ENCODE results near the gene UGT2B17. TPM values are rescaled to one million over a fixed set of nuclear protein-coding genes. Genes with fewer than 3 reads are reported as not detected.
"Not testable (repeated sequence)": the region's sequence is repeated elsewhere in the genome, so short reads cannot be mapped to it uniquely, and the experiment has no call there.

The UGT2B17 gene
- total and polyA plus RNA-seq, 2 of the 4 experiments (the other 2 are of a cell fraction), result not detected

DNA sequence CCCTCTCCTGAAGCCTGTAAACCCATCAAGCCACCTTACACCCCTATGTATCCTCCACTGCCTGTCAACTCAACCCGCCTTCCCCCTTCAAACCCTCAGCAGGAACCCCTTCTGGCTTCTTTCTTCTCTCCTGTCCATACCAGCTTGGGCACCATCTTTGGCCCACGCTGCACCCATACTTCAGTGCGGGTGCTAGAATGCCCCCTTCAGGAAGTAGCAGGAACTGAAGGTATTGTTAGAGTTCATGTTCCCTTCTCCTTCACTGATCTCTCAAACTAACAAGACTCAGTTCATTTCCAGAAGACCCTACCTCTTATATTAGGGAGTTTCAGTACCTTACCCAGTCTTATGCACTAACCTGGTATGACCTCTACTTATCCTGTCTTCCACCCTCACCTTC lies 1.5 kb upstream of the UGT2B17 start:
- TF ChIP-seq, protein P1, sequence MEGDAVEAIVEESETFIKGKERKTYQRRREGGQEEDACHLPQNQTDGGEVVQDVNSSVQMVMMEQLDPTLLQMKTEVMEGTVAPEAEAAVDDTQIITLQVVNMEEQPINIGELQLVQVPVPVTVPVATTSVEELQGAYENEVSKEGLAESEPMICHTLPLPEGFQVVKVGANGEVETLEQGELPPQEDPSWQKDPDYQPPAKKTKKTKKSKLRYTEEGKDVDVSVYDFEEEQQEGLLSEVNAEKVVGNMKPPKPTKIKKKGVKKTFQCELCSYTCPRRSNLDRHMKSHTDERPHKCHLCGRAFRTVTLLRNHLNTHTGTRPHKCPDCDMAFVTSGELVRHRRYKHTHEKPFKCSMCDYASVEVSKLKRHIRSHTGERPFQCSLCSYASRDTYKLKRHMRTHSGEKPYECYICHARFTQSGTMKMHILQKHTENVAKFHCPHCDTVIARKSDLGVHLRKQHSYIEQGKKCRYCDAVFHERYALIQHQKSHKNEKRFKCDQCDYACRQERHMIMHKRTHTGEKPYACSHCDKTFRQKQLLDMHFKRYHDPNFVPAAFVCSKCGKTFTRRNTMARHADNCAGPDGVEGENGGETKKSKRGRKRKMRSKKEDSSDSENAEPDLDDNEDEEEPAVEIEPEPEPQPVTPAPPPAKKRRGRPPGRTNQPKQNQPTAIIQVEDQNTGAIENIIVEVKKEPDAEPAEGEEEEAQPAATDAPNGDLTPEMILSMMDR (conservative IDR thresholded peaks at IDR 0.05; ENCODE audit: low read depth, low read length), result no peak
- no peak for TF ChIP-seq BHLHE40 (IDR thresholded peaks at IDR 0.05; ENCODE audit: low read depth, low read length)
- no peak for TF ChIP-seq FOS (IDR thresholded peaks at IDR 0.05; ENCODE audit: low read depth, low read length)
- TF ChIP-seq RCOR1 (IDR thresholded peaks at IDR 0.05; ENCODE audit: insufficient replicate concordance, low read length), result no peak
- TF ChIP-seq NFE2L2 (IDR thresholded peaks at IDR 0.05; ENCODE audit: low read depth, low read length), result no peak
- H2BK120ac ChIP-seq (ENCODE audit: low read depth, low read length), result no peak overlapping the region
- no peak overlapping the region for H3K4me3 ChIP-seq (ENCODE audit: insufficient read depth, low read depth, low read length)
- H3K14ac ChIP-seq (replicated peaks; ENCODE audit: low read depth, low read length), result no peak overlapping the region
- H3K4me1 ChIP-seq (ENCODE audit: control insufficient read depth, insufficient read depth, low read length), result no peaks in the 10 kb centered on the region
- H2AK9ac ChIP-seq (replicated peaks; ENCODE audit: low read depth, low read length, poor library complexity), result no peak overlapping the region
- H2AK5ac ChIP-seq (ENCODE audit: low read depth, low read length), result no peak overlapping the region
- no peak overlapping the region for H3K4ac ChIP-seq (ENCODE audit: low read depth, low read length)
- dilution Hi-C loops (cut with HindIII; ENCODE audit: low sequenced_read_pairs, unreplicated experiment), result no loop called here
- no peak overlapping the region for H3K9ac ChIP-seq (ENCODE audit: low read depth, low read length)
- in situ Hi-C loops (cut with MboI; ENCODE audit: low sequenced_read_pairs), result no loop called here
- no peak overlapping the region for H4K5ac ChIP-seq (ENCODE audit: low read depth, low read length)
- intact Hi-C loops (cut with micrococcal nuclease), result no loop called here
- no peaks in the 10 kb centered on the region for H3K9me3 ChIP-seq (ENCODE audit: control insufficient read depth, insufficient read depth, low read length)
- H3K79me1 ChIP-seq (ENCODE audit: low read depth in 1 of 2, low read length in 2 of 2), result no peaks in the 10 kb centered on the region
- ATAC-seq (ENCODE audit: low read depth) (no peak), DNase-seq (no peak)
- no peaks in the 10 kb centered on the region for H3K9me1 ChIP-seq (ENCODE audit: insufficient read depth, low read length)
- H4K91ac ChIP-seq (ENCODE audit: insufficient read depth, low read depth, low read length), result no peak overlapping the region
- no peak overlapping the region for H2BK5ac ChIP-seq (ENCODE audit: low read depth, low read length, poor library complexity, severe bottlenecking)
- no peak overlapping the region for H3K27ac ChIP-seq (ENCODE audit: insufficient read depth, low read length)
- CTCF ChIA-PET, result no interaction called here
- no peaks in the 10 kb centered on the region for H3K36me3 ChIP-seq (ENCODE audit: control insufficient read depth, insufficient read depth, low read length)
- H2BK20ac ChIP-seq (ENCODE audit: low read depth, low read length), result no peak overlapping the region
- H3K56ac ChIP-seq (ENCODE audit: extremely low read depth, insufficient read depth, low read length), result no peak overlapping the region
- no peaks in the 10 kb centered on the region for H4K20me1 ChIP-seq (ENCODE audit: insufficient read depth, low read length)
- H3K18ac ChIP-seq (ENCODE audit: low read depth, low read length), result no peak overlapping the region
- H2AFZ ChIP-seq (replicated peaks; ENCODE audit: low read length, poor library complexity), result no peak overlapping the region
- H3K27me3 ChIP-seq (ENCODE audit: control insufficient read depth, insufficient read depth, low read length), result no peaks in the 10 kb centered on the region
- WGBS, 2 experiments (ENCODE audit: extremely low coverage in 2 of 2, insufficient read length in 1 of 2), result no CpG with 5 or more reads among the region's 3 CpGs
- POLR2A ChIA-PET (ENCODE audit: unreplicated experiment), result no interaction called here
- H2BK15ac ChIP-seq (ENCODE audit: low read depth, low read length), result no peak overlapping the region
- H3K4me2 ChIP-seq (ENCODE audit: low read depth, low read length), result no peak overlapping the region
- H4K8ac ChIP-seq (ENCODE audit: low read depth in 2 of 2, low read length in 2 of 2), result no peak overlapping the region
- BruUV-seq (replicated peaks), result no TSS peak
- no peak overlapping the region for H3K23ac ChIP-seq (ENCODE audit: low read depth, low read length)

DNA sequence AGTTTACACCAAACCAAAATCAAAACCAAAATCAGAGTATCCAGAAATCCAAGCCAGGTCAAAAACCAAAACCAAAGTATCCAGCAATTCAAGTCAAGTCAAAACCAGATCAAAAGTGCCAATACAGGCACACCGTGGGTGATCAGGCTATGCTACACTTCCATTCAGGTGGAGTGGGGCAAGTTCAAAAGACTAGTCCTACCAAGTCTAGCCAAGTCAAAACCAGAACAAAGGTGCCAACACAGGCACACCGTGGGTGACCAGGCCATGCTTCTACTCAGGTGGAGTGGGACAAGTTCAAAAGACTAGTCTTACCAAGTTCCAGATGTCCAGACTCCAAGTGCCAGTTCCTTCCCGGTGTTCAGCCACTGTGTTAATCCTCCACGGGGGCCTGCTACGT lies 486 bp downstream of the UGT2B17 start:
- H2BK20ac ChIP-seq (ENCODE audit: low read depth, low read length); H2BK120ac ChIP-seq (ENCODE audit: low read depth, low read length); H3K4ac ChIP-seq (ENCODE audit: low read depth, low read length); CTCF ChIA-PET; H3K14ac ChIP-seq (replicated peaks; ENCODE audit: low read depth, low read length); H4K91ac ChIP-seq (ENCODE audit: insufficient read depth, low read depth, low read length); H2BK5ac ChIP-seq (ENCODE audit: low read depth, low read length, poor library complexity, severe bottlenecking); DNase-seq; H2AK9ac ChIP-seq (replicated peaks; ENCODE audit: low read depth, low read length, poor library complexity); intact Hi-C loops (cut with micrococcal nuclease); H4K20me1 ChIP-seq (ENCODE audit: insufficient read depth, low read length); H3K27me3 ChIP-seq (ENCODE audit: control insufficient read depth, insufficient read depth, low read length); H3K79me1 ChIP-seq (ENCODE audit: low read depth in 1 of 2, low read length in 2 of 2); H4K5ac ChIP-seq (ENCODE audit: low read depth, low read length); H3K36me3 ChIP-seq (ENCODE audit: control insufficient read depth, insufficient read depth, low read length); H3K56ac ChIP-seq (ENCODE audit: extremely low read depth, insufficient read depth, low read length); H3K27ac ChIP-seq (ENCODE audit: insufficient read depth, low read length); ATAC-seq (ENCODE audit: low read depth); H2AFZ ChIP-seq (replicated peaks; ENCODE audit: low read length, poor library complexity); H3K9me3 ChIP-seq (ENCODE audit: control insufficient read depth, insufficient read depth, low read length); dilution Hi-C loops (cut with HindIII; ENCODE audit: low sequenced_read_pairs, unreplicated experiment); H2BK15ac ChIP-seq (ENCODE audit: low read depth, low read length); H3K4me3 ChIP-seq (ENCODE audit: insufficient read depth, low read depth, low read length); H4K8ac ChIP-seq (ENCODE audit: low read depth in 2 of 2, low read length in 2 of 2); H3K18ac ChIP-seq (ENCODE audit: low read depth, low read length); H3K23ac ChIP-seq (ENCODE audit: low read depth, low read length); H3K4me2 ChIP-seq (ENCODE audit: low read depth, low read length); BruUV-seq (replicated peaks); H3K9ac ChIP-seq (ENCODE audit: low read depth, low read length); H3K4me1 ChIP-seq (ENCODE audit: control insufficient read depth, insufficient read depth, low read length); H3K9me1 ChIP-seq (ENCODE audit: insufficient read depth, low read length); in situ Hi-C loops (cut with MboI; ENCODE audit: low sequenced_read_pairs); POLR2A ChIA-PET (ENCODE audit: unreplicated experiment); H2AK5ac ChIP-seq (ENCODE audit: low read depth, low read length): not testable (repeated sequence)
- WGBS, 2 experiments (ENCODE audit: extremely low coverage in 2 of 2, insufficient read length in 1 of 2), result no CpG with 5 or more reads among the region's 5 CpGs
